Heart left ventricle (tissue), 13 donors: Measurements from ENCODE around the gene FGF10.

Experiments
- CTCF ChIP-seq, 12 donors: fragments of 200-600 bp; sonication (generic) in 4 of 12; IDR thresholded peaks; one replicate each; pipeline versions ENCODE4 v1.5.0 to v1.8.0; 2018 to 2022; ENCODE audit warnings: antibody characterized with exemption in 12 of 12, mild to moderate bottlenecking in 5 of 12
- POLR2A ChIP-seq, 2 donors: fragments of 450-650 bp; IDR thresholded peaks; one replicate each; pipeline ENCODE4 v1.6.1; 2017; ENCODE audit warnings: antibody characterized with exemption in 2 of 2, mild to moderate bottlenecking in 2 of 2, moderate library complexity in 2 of 2
- donor health status: ischemic (EF 13 %, LVEDD 7.1; RV severe dilation, severe dysfunction).
- donor health status: DM: no; HTN: yes; CAD: no.
- donor health status: DM: no; HTN: no; CAD: no.
- donor health status: ischemic (EF 25% LVEDD 6.9; RV normal size, moderate dysfunction).
- donor health status: ischemic (EF 25% LVEDD 5.7; RV mildly dilated, moderate dysfunction).
- donor health status: ischemic (EF 35%, LVEDD 5.7; RV mildly dilated, moderate dysfunction).
- donor health status: nonischemic (EF 11% LVEDD 7.7; RV severe dilation, severe dysfunction).
- donor health status: DM: yes; HTN: yes; CAD: no.
- donor health status: PGD.
- donor health status: ischemic (EF 29% LVEDD 5.4; RV normal size, mild dysfunction).
- donor health status: nonischemic (EF 23%, LVEDD 6.1; RV moderate dilation, normal function).

- TF ChIP-seq POLR2A (IDR thresholded peaks at IDR 0.05), result no peak
- no peak for TF ChIP-seq CTCF (IDR thresholded peaks at IDR 0.05)
Measured at GRCh38 chr5:44312374-44312773, 76.8 kb downstream of the FGF10 start.
